Activated CD4-positive, alpha-beta memory T cell treated with anti-CD3 and anti-CD28 coated beads for 36 hours (primary cell): Measurements from ENCODE around the gene EDIL3. TPM values are rescaled to one million over a fixed set of nuclear protein-coding genes. Genes with fewer than 3 reads are reported as not detected.
"Not testable (repeated sequence)": the region's sequence is repeated elsewhere in the genome, so short reads cannot be mapped to it uniquely, and the experiment has no call there.

Experiments
- CTCF ChIA-PET: fragments of 350-600 bp; sonication (Branson Sonifier 250); formaldehyde crosslinking; loops from one replicate; lab custom pipeline; 2021; ENCODE audit warnings: antibody characterized with exemption, inconsistent platforms; lab: Charles Lee
- POLR2A ChIA-PET: fragments of 350-600 bp; sonication (Branson Sonifier 250); formaldehyde crosslinking; loops from one replicate; lab custom pipeline; 2021; ENCODE audit warnings: antibody characterized with exemption; lab: Charles Lee
- DNase-seq: peaks from one replicate; pipeline ENCODE4 v3.0.0-alpha.2; 2020
- H3K27ac Mint-ChIP-seq: one replicate; pipeline ENCODE4 v1.8.0; 2021; ENCODE audit warnings: mixed read lengths
- H3K27me3 Mint-ChIP-seq: one replicate; pipeline ENCODE4 v1.8.0; 2021; ENCODE audit warnings: mixed read lengths
- H3K36me3 Mint-ChIP-seq: one replicate; pipeline ENCODE4 v1.8.0; 2021; ENCODE audit warnings: mixed read lengths
- H3K4me1 Mint-ChIP-seq: one replicate; pipeline ENCODE4 v1.8.0; 2021; ENCODE audit warnings: low read depth, mixed read lengths
- H3K4me3 Mint-ChIP-seq: one replicate; pipeline ENCODE4 v1.8.0; 2021; ENCODE audit warnings: mild to moderate bottlenecking, mixed read lengths
- H3K9me3 Mint-ChIP-seq: one replicate; pipeline ENCODE4 v1.8.0; 2021; ENCODE audit warnings: mixed read lengths
- intact Hi-C: fragments of 100-400 bp; cut with micrococcal nuclease; formaldehyde crosslinking; loops from one replicate; pipeline ENCODE4 v1.15.1; 2023
- total RNA-seq, 2 experiments: library from RNA; stranded (reverse); gene quantifications; one replicate each; pipeline ENCODE4 v1.2.3, GENCODE V29; 2021

The EDIL3 gene
- total RNA-seq, 2 experiments from 2014 or later, result not detected

- no peaks in the 10 kb centered on the region for H3K4me1 Mint-ChIP-seq
- H3K4me3 Mint-ChIP-seq, result no peak overlapping the region
- intact Hi-C loops, result no loop called here
- peaks cover 2% of the 10 kb centered on the region for H3K9me3 Mint-ChIP-seq
- no peak overlapping the region for H3K27ac Mint-ChIP-seq
- no peaks in the 10 kb centered on the region for H3K27me3 Mint-ChIP-seq
- DNase-seq, result no peak
- H3K36me3 Mint-ChIP-seq, result no peaks in the 10 kb centered on the region
- CTCF ChIA-PET, result no interaction called here
- POLR2A ChIA-PET, result no interaction called here
Observed at GRCh38 chr5:84036842-84037241, 347.8 kb downstream of the EDIL3 start.

- Mint-ChIP-seq H3K4me1 (no peaks in the 10 kb centered on the region), H3K9me3 (peaks cover 6% of the 10 kb centered on the region), H3K27ac (no peak overlapping the region), H3K27me3 (no peaks in the 10 kb centered on the region), H3K36me3 (no peaks in the 10 kb centered on the region), H3K4me3 (no peak overlapping the region)
- ChIA-PET POLR2A (no interaction called here), CTCF (no interaction called here)
- DNase-seq, result no peak
- intact Hi-C loops, result no loop called here
Observed at GRCh38 chr5:84032324-84032723, 352.4 kb downstream of the EDIL3 start.

GRCh38 chr5:84028093-84028492 is 356.6 kb downstream of the EDIL3 start:
- no peak for DNase-seq
- intact Hi-C loops, result no loop called here
- Mint-ChIP-seq H3K36me3 (no peaks in the 10 kb centered on the region), H3K4me3 (no peak overlapping the region), H3K27ac (no peak overlapping the region), H3K9me3 (peaks cover 5% of the 10 kb centered on the region), H3K27me3 (no peaks in the 10 kb centered on the region), H3K4me1 (no peaks in the 10 kb centered on the region)
- ChIA-PET CTCF (no interaction called here), POLR2A (no interaction called here)

- H3K9me3 Mint-ChIP-seq, CTCF ChIA-PET: not testable (repeated sequence)
Observed at GRCh38 chr5:84018521-84018920, 366.2 kb downstream of the EDIL3 start.

GRCh38 chr5:84017523-84018172 is 367.0 kb downstream of the EDIL3 start:
- Mint-ChIP-seq H3K4me3 (no peak overlapping the region), H3K27ac (no peak overlapping the region), H3K4me1 (no peaks in the 10 kb centered on the region), H3K36me3 (no peaks in the 10 kb centered on the region), H3K9me3 (peaks cover 3% of the 10 kb centered on the region), H3K27me3 (no peaks in the 10 kb centered on the region)
- intact Hi-C loops, result no loop called here
- CTCF ChIA-PET, result no interaction called here
- POLR2A ChIA-PET, result no interaction called here
- no peak for DNase-seq

More at GRCh38 chr5:84018521-84018920, 366.2 kb downstream of the EDIL3 start:
- intact Hi-C loops, H3K27me3 Mint-ChIP-seq, POLR2A ChIA-PET, H3K4me3 Mint-ChIP-seq, H3K36me3 Mint-ChIP-seq, DNase-seq, H3K27ac Mint-ChIP-seq, H3K4me1 Mint-ChIP-seq: not testable (repeated sequence)

- CTCF ChIA-PET, result no interaction called here
- H3K4me3 Mint-ChIP-seq, result no peak overlapping the region
- intact Hi-C loops, result no loop called here
- no peaks in the 10 kb centered on the region for H3K36me3 Mint-ChIP-seq
- DNase-seq, result no peak
- H3K9me3 Mint-ChIP-seq, result peaks cover 3% of the 10 kb centered on the region
- no peaks in the 10 kb centered on the region for H3K4me1 Mint-ChIP-seq
- POLR2A ChIA-PET, result no interaction called here
- no peak overlapping the region for H3K27ac Mint-ChIP-seq
- H3K27me3 Mint-ChIP-seq, result no peaks in the 10 kb centered on the region
Observed at GRCh38 chr5:84016085-84016484, 368.6 kb downstream of the EDIL3 start.

GRCh38 chr5:84014966-84015365 is 369.7 kb downstream of the EDIL3 start:
- Mint-ChIP-seq H3K4me1 (no peaks in the 10 kb centered on the region), H3K27me3 (no peaks in the 10 kb centered on the region), H3K36me3 (no peaks in the 10 kb centered on the region), H3K4me3 (no peak overlapping the region), H3K27ac (no peak overlapping the region), H3K9me3 (peaks cover 3% of the 10 kb centered on the region)
- no peak for DNase-seq
- intact Hi-C loops, result no loop called here
- POLR2A ChIA-PET, result no interaction called here
- CTCF ChIA-PET, result no interaction called here

- POLR2A ChIA-PET, result no interaction called here
Observed at GRCh38 chr5:83993803-83994202, 390.9 kb downstream of the EDIL3 start.

GRCh38 chr5:83991566-83992224 is 393.0 kb downstream of the EDIL3 start:
- Mint-ChIP-seq H3K9me3 (no peaks in the 10 kb centered on the region), H3K36me3 (no peaks in the 10 kb centered on the region), H3K27me3 (no peaks in the 10 kb centered on the region), H3K4me3 (no peak overlapping the region), H3K4me1 (no peaks in the 10 kb centered on the region), H3K27ac (no peak overlapping the region)
- ChIA-PET CTCF (no interaction called here), POLR2A (no interaction called here)
- intact Hi-C loops, result no loop called here
- DNase-seq, result no peak

More at GRCh38 chr5:83993803-83994202, 390.9 kb downstream of the EDIL3 start:
- H3K9me3 Mint-ChIP-seq, result peaks cover 4% of the 10 kb centered on the region
- CTCF ChIA-PET, result no interaction called here
- no peaks in the 10 kb centered on the region for H3K4me1 Mint-ChIP-seq
- no peaks in the 10 kb centered on the region for H3K27me3 Mint-ChIP-seq
- no peak overlapping the region for H3K4me3 Mint-ChIP-seq
- no peak for DNase-seq
- H3K27ac Mint-ChIP-seq, result no peak overlapping the region
- H3K36me3 Mint-ChIP-seq, result no peaks in the 10 kb centered on the region
- intact Hi-C loops, result no loop called here

GRCh38 chr5:83988293-83988685 is 396.4 kb downstream of the EDIL3 start:
- DNase-seq, result no peak
- ChIA-PET CTCF (no interaction called here), POLR2A (no interaction called here)
- no peaks in the 10 kb centered on the region for H3K4me1 Mint-ChIP-seq
- H3K27ac Mint-ChIP-seq, result no peak overlapping the region
- intact Hi-C loops, result no loop called here
- no peaks in the 10 kb centered on the region for H3K9me3 Mint-ChIP-seq
- no peaks in the 10 kb centered on the region for H3K36me3 Mint-ChIP-seq
- no peak overlapping the region for H3K4me3 Mint-ChIP-seq
- no peaks in the 10 kb centered on the region for H3K27me3 Mint-ChIP-seq

GRCh38 chr5:83987513-83988292 is 397.0 kb downstream of the EDIL3 start:
- DNase-seq, result no peak
- POLR2A ChIA-PET, result no interaction called here
- CTCF ChIA-PET, result no interaction called here
- Mint-ChIP-seq H3K4me1 (no peaks in the 10 kb centered on the region), H3K36me3 (no peaks in the 10 kb centered on the region), H3K27me3 (no peaks in the 10 kb centered on the region), H3K27ac (no peak overlapping the region), H3K4me3 (no peak overlapping the region), H3K9me3 (no peaks in the 10 kb centered on the region)
- intact Hi-C loops, result no loop called here

GRCh38 chr5:83983852-83984251 is 400.8 kb downstream of the EDIL3 start:
- no peak overlapping the region for H3K27ac Mint-ChIP-seq
- no peak overlapping the region for H3K4me3 Mint-ChIP-seq
- DNase-seq, result no peak
- H3K9me3 Mint-ChIP-seq, result no peaks in the 10 kb centered on the region
- H3K36me3 Mint-ChIP-seq, result no peaks in the 10 kb centered on the region
- ChIA-PET CTCF (no interaction called here), POLR2A (no interaction called here)
- intact Hi-C loops, result no loop called here
- no peaks in the 10 kb centered on the region for H3K27me3 Mint-ChIP-seq
- no peaks in the 10 kb centered on the region for H3K4me1 Mint-ChIP-seq
